Spleen (tissue), 7 donors: ENCODE results near the gene SSNA1.

Source experiments
- POLR2A ChIP-seq, 3 donors: fragments of 450-650 bp; IDR thresholded peaks; one replicate each; pipeline ENCODE4 v1.5.1; 2017; ENCODE audit warnings: antibody characterized with exemption in 3 of 3, mild to moderate bottlenecking in 1 of 3
- POLR2AphosphoS5 ChIP-seq, 3 donors: sonication (generic); formaldehyde crosslinking; IDR thresholded peaks; one replicate each; pipeline ENCODE4 v1.5.1; 2017; ENCODE audit warnings: antibody characterized with exemption in 3 of 3
- TF ChIP-seq, protein P1 (sequence below), 11 experiments: fragments of 200-600 bp in 7 of 11; fragments of 450-650 bp in 4 of 11; sonication (generic) in 4 of 11; IDR thresholded peaks in 8 of 11; conservative IDR thresholded peaks in 3 of 11; 1 replicate in 7 of 11; 2 replicates in 4 of 11; pipeline versions ENCODE4 v1.4.0 to v1.8.0; 2016 to 2021; ENCODE audit warnings: antibody characterized with exemption in 11 of 11, inconsistent platforms in 4 of 11, mild to moderate bottlenecking in 1 of 11
- donor health status: DM: no; HTN: no; CAD: no; lungs with moderate emphysema.
- donor health status: DM: no; HTN: no; CAD: no.
- donor health status: DM: no; HTN: no; CAD: no.

- TF ChIP-seq, protein P1, sequence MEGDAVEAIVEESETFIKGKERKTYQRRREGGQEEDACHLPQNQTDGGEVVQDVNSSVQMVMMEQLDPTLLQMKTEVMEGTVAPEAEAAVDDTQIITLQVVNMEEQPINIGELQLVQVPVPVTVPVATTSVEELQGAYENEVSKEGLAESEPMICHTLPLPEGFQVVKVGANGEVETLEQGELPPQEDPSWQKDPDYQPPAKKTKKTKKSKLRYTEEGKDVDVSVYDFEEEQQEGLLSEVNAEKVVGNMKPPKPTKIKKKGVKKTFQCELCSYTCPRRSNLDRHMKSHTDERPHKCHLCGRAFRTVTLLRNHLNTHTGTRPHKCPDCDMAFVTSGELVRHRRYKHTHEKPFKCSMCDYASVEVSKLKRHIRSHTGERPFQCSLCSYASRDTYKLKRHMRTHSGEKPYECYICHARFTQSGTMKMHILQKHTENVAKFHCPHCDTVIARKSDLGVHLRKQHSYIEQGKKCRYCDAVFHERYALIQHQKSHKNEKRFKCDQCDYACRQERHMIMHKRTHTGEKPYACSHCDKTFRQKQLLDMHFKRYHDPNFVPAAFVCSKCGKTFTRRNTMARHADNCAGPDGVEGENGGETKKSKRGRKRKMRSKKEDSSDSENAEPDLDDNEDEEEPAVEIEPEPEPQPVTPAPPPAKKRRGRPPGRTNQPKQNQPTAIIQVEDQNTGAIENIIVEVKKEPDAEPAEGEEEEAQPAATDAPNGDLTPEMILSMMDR (IDR thresholded peaks at IDR 0.05 in 8 of 11, conservative IDR thresholded peaks at IDR 0.05 in 3 of 11): no peak
- no peak for TF ChIP-seq POLR2AphosphoS5 (IDR thresholded peaks at IDR 0.05)
- no peak for TF ChIP-seq POLR2A (IDR thresholded peaks at IDR 0.05)
Measured at GRCh38 chr9:137191245-137191644, 2.8 kb downstream of the SSNA1 start.
